LNCaP clone FGC (cell line): ENCODE results near the gene LNX1.

Experiments
- DNase-seq: peaks from one replicate; pipeline ENCODE4 v3.0.0-alpha.2; 2011; ENCODE audit warnings: low read depth
- H3K4me3 ChIP-seq: 2 replicates; pipeline ENCODE4 v1.5.1; 2011; ENCODE audit warnings: mild to moderate bottlenecking, low read depth, low read length, control low read depth
- CTCF ChIP-seq: IDR thresholded peaks from 2 replicates; pipeline ENCODE4 v1.5.1; 2012; ENCODE audit warnings: mild to moderate bottlenecking; ENCODE audit not compliant: control insufficient read depth, insufficient read depth; ENCODE audit errors: extremely low read depth

Gene LNX1

GRCh38 chr4:53617101-53617680 lies 25.9 kb upstream of the LNX1 start:
- TF ChIP-seq CTCF = no peak
- no peak for DNase-seq
- H3K4me3 ChIP-seq = no peak overlapping the region

- TF ChIP-seq CTCF = no peak
- DNase-seq = no peak
- H3K4me3 ChIP-seq = no peak overlapping the region
These were observed 24.9 kb upstream of the LNX1 start for GRCh38 chr4:53616219-53616618.

- H3K4me3 ChIP-seq = no peak overlapping the region
- TF ChIP-seq CTCF = no peak
- no peak for DNase-seq
These were observed 23.3 kb upstream of the LNX1 start for GRCh38 chr4:53614591-53614990.

- H3K4me3 ChIP-seq = no peak overlapping the region
- TF ChIP-seq CTCF = no peak
These were observed 22.1 kb upstream of the LNX1 start for GRCh38 chr4:53613428-53613827.

GRCh38 chr4:53608649-53609048 lies 17.4 kb upstream of the LNX1 start:
- no peak for TF ChIP-seq CTCF
- DNase-seq = no peak

More at GRCh38 chr4:53613428-53613827, 22.1 kb upstream of the LNX1 start:
- no peak for DNase-seq

GRCh38 chr4:53608242-53608641 lies 17.0 kb upstream of the LNX1 start:
- DNase-seq = no peak
- TF ChIP-seq CTCF = no peak
- H3K4me3 ChIP-seq = no peak overlapping the region

More at GRCh38 chr4:53608649-53609048, 17.4 kb upstream of the LNX1 start:
- H3K4me3 ChIP-seq = no peak overlapping the region

GRCh38 chr4:53605783-53606182 lies 14.5 kb upstream of the LNX1 start:
- H3K4me3 ChIP-seq = no peak overlapping the region
- DNase-seq = no peak
- no peak for TF ChIP-seq CTCF
